SK-N-SH treated with all-trans-retinoic acid at 6 μM for 48 hours (cell line): ENCODE results near the gene VAV3.

Experiments used
- ATAC-seq: fragments of 200-7000 bp; cut with Tn5 transposase; 3 replicates; pipeline ENCODE4 v1.9.1; 2020; ENCODE audit warnings: mild to moderate bottlenecking, moderate library complexity
- ARNTL ChIP-seq: fragments of 450-650 bp; formaldehyde crosslinking; IDR thresholded peaks from 2 replicates; pipeline ENCODE4 v1.5.0; 2020; ENCODE audit warnings: low read depth, mild to moderate bottlenecking, moderate library complexity, borderline replicate concordance
- BACH2 ChIP-seq: fragments of 250-450 bp; sonication (Bioruptor Pico); IDR thresholded peaks from 2 replicates; pipeline ENCODE4 v1.9.0; 2021; ENCODE audit warnings: mild to moderate bottlenecking, borderline replicate concordance
- CREB5 ChIP-seq: fragments of 250-450 bp; sonication (Bioruptor Pico); IDR thresholded peaks from 2 replicates; pipeline ENCODE4 v1.5.1; 2020; ENCODE audit warnings: low read depth, mild to moderate bottlenecking, moderate library complexity
- CSDC2 ChIP-seq: fragments of 250-450 bp; sonication (Bioruptor Pico); IDR thresholded peaks from 2 replicates; pipeline ENCODE4 v1.5.0; 2020; ENCODE audit warnings: mild to moderate bottlenecking, moderate library complexity
- CSRNP3 ChIP-seq: fragments of 250-450 bp; sonication (Bioruptor Pico); IDR thresholded peaks from 2 replicates; pipeline ENCODE4 v1.5.1; 2021; ENCODE audit warnings: mild to moderate bottlenecking, moderate library complexity
- ESRRG ChIP-seq: fragments of 250-450 bp; sonication (Bioruptor Pico); IDR thresholded peaks from 2 replicates; pipeline ENCODE4 v1.6.1; 2021; ENCODE audit warnings: mild to moderate bottlenecking
- GLIS3 ChIP-seq: fragments of 250-450 bp; sonication (Bioruptor Pico); IDR thresholded peaks from 2 replicates; pipeline ENCODE4 v1.5.0; 2020; ENCODE audit warnings: mild to moderate bottlenecking, moderate library complexity
- ISL1 ChIP-seq: fragments of 250-450 bp; sonication (Bioruptor Pico); IDR thresholded peaks from 2 replicates; pipeline ENCODE4 v2.1.2; 2022; ENCODE audit warnings: mild to moderate bottlenecking, moderate library complexity
- OSR1 ChIP-seq: fragments of 250-450 bp; sonication (Bioruptor Pico); IDR thresholded peaks from 2 replicates; pipeline ENCODE4 v1.8.0; 2022; ENCODE audit warnings: moderate library complexity, mild to moderate bottlenecking, inconsistent platforms
- POU6F1 ChIP-seq: fragments of 250-450 bp; sonication (Bioruptor Pico); IDR thresholded peaks from 2 replicates; pipeline ENCODE4 v1.8.0; 2021; ENCODE audit warnings: low read depth, mild to moderate bottlenecking, moderate library complexity, borderline replicate concordance
- PPARA ChIP-seq: fragments of 250-450 bp; sonication (Bioruptor Pico); IDR thresholded peaks from 2 replicates; pipeline ENCODE4 v1.5.0; 2020; ENCODE audit warnings: mild to moderate bottlenecking, borderline replicate concordance
- RARB ChIP-seq: fragments of 250-450 bp; sonication (Bioruptor Pico); IDR thresholded peaks from 2 replicates; pipeline ENCODE4 v1.8.0; 2021; ENCODE audit warnings: mild to moderate bottlenecking, moderate library complexity
- SNAI2 ChIP-seq: fragments of 250-450 bp; sonication (Bioruptor Pico); IDR thresholded peaks from 2 replicates; pipeline ENCODE4 v1.5.0; 2020; ENCODE audit warnings: mild to moderate bottlenecking, moderate library complexity
- TCF4 ChIP-seq: fragments of 250-450 bp; sonication (Bioruptor Pico); IDR thresholded peaks from 2 replicates; pipeline ENCODE4 v1.8.0; 2021; ENCODE audit warnings: mild to moderate bottlenecking, moderate library complexity, borderline replicate concordance
- TSHZ2 ChIP-seq: fragments of 250-450 bp; sonication (Bioruptor Pico); IDR thresholded peaks from 2 replicates; pipeline ENCODE4 v1.5.0; 2020; ENCODE audit warnings: mild to moderate bottlenecking, moderate library complexity
- ZC3H10 ChIP-seq: fragments of 250-450 bp; sonication (Bioruptor Pico); IDR thresholded peaks from 2 replicates; pipeline ENCODE4 v1.5.1; 2021; ENCODE audit warnings: mild to moderate bottlenecking, moderate library complexity
- ZFP3 ChIP-seq: fragments of 250-450 bp; sonication (Bioruptor Pico); IDR thresholded peaks from 2 replicates; pipeline ENCODE4 v1.5.0; 2020; ENCODE audit warnings: mild to moderate bottlenecking, moderate library complexity
- ZFP30 ChIP-seq: fragments of 450-650 bp; formaldehyde crosslinking; IDR thresholded peaks from 2 replicates; pipeline ENCODE4 v1.5.0; 2022; ENCODE audit warnings: mild to moderate bottlenecking, moderate library complexity
- ZNF565 ChIP-seq: fragments of 450-650 bp; formaldehyde crosslinking; conservative IDR thresholded peaks from 2 replicates; pipeline ENCODE4 v1.5.0; 2020; ENCODE audit warnings: low read depth, mild to moderate bottlenecking, moderate library complexity
- ZNF70 ChIP-seq: fragments of 450-650 bp; formaldehyde crosslinking; IDR thresholded peaks from 2 replicates; pipeline ENCODE4 v1.5.0; 2020; ENCODE audit warnings: mild to moderate bottlenecking, moderate library complexity
- ZNF8 ChIP-seq: fragments of 450-650 bp; formaldehyde crosslinking; IDR thresholded peaks from 2 replicates; pipeline ENCODE4 v1.5.0; 2020; ENCODE audit warnings: mild to moderate bottlenecking, moderate library complexity

The VAV3 gene

GRCh38 chr1:107976836-107977235 is 11.9 kb upstream of the VAV3 start (continued):
- TF ChIP-seq CREB5, result no peak
- TF ChIP-seq, all 23 proteins: peak for 0

- TF ChIP-seq POU6F1 (CRISPR knock-in tag), result no peak
- TF ChIP-seq SNAI2, result no peak
- TF ChIP-seq CSDC2 (CRISPR knock-in tag), result no peak
- no peak for TF ChIP-seq PPARA (CRISPR knock-in tag)
- TF ChIP-seq BACH2, result no peak
- no peak for TF ChIP-seq ZNF565 (CRISPR knock-in tag)
- no peak for TF ChIP-seq ZNF70 (CRISPR knock-in tag)
- ATAC-seq, result no peak
Observed at GRCh38 chr1:107976431-107976830, 11.5 kb upstream of the VAV3 start.

GRCh38 chr1:107975851-107976250 is 10.9 kb upstream of the VAV3 start:
- TF ChIP-seq OSR1 (no peak), ZFP3 (CRISPR knock-in tag) (no peak), ZNF70 (CRISPR knock-in tag) (no peak), ZC3H10 (CRISPR knock-in tag) (no peak), GLIS3 (CRISPR knock-in tag) (no peak), BACH2 (no peak), CSDC2 (CRISPR knock-in tag) (no peak), ARNTL (CRISPR knock-in tag) (no peak), ESRRG (CRISPR knock-in tag) (no peak), ZNF565 (CRISPR knock-in tag) (no peak), SNAI2 (no peak), CSRNP3 (CRISPR knock-in tag) (no peak), ZFP30 (CRISPR knock-in tag) (no peak), RARB (CRISPR knock-in tag) (no peak), PPARA (CRISPR knock-in tag) (no peak)
- TF ChIP-seq, all 23 proteins: peak for 0
- no peak for ATAC-seq

GRCh38 chr1:107974090-107974489 is 9.1 kb upstream of the VAV3 start:
- ATAC-seq, result no peak
- TF ChIP-seq ZNF70 (CRISPR knock-in tag) (no peak), BACH2 (no peak), ISL1 (no peak), ZNF565 (CRISPR knock-in tag) (no peak), CSRNP3 (CRISPR knock-in tag) (no peak), RARB (CRISPR knock-in tag) (no peak), SNAI2 (no peak), ZFP30 (CRISPR knock-in tag) (no peak), PPARA (CRISPR knock-in tag) (no peak), TSHZ2 (CRISPR knock-in tag) (no peak), CSDC2 (CRISPR knock-in tag) (no peak), POU6F1 (CRISPR knock-in tag) (no peak), ZNF8 (no peak), TCF4 (CRISPR knock-in tag) (no peak), ARNTL (CRISPR knock-in tag) (no peak), OSR1 (no peak)
